GM12864 (cell line): ENCODE data around the gene PGAP3.

ENCODE experiments used
- DNase-seq: peaks from one replicate; pipeline ENCODE4 v3.0.0-alpha.2; 2011; ENCODE audit warnings: low read depth
- H3K4me3 ChIP-seq: 2 replicates; pipeline ENCODE4 v1.5.1; 2011; ENCODE audit warnings: mild to moderate bottlenecking, low read depth, low read length, control low read depth
- TF ChIP-seq, protein P1 (sequence below): IDR thresholded peaks from 2 replicates; pipeline ENCODE4 v1.5.1; 2011; ENCODE audit warnings: low read depth, mild to moderate bottlenecking, moderate library complexity, low read length, control low read depth, inconsistent platforms; ENCODE audit errors: missing control alignments

The PGAP3 gene

DNA sequence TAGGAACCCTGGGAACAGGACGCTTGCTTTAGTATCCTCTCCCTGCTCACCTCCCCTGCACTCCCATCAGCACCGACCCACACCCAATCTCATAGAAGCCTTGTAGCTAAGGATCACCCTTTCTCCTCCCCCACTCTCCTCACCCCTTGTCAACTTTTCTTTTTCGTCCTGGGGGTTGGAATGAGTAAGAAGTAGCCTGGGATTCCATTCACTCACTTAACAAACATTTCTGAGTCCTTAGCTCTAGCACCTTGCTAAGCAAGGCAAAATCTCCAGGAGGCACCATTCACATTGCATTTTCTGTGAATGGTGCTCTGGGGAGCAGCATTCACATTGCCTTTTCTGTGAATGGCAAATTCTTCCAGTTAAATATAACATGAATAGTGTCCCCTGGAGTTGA, 1.1 kb upstream of the PGAP3 start:
- peak overlapping the region; percentile 65; the same call in 1 of the 2 replicates for H3K4me3 ChIP-seq
- TF ChIP-seq, protein P1, sequence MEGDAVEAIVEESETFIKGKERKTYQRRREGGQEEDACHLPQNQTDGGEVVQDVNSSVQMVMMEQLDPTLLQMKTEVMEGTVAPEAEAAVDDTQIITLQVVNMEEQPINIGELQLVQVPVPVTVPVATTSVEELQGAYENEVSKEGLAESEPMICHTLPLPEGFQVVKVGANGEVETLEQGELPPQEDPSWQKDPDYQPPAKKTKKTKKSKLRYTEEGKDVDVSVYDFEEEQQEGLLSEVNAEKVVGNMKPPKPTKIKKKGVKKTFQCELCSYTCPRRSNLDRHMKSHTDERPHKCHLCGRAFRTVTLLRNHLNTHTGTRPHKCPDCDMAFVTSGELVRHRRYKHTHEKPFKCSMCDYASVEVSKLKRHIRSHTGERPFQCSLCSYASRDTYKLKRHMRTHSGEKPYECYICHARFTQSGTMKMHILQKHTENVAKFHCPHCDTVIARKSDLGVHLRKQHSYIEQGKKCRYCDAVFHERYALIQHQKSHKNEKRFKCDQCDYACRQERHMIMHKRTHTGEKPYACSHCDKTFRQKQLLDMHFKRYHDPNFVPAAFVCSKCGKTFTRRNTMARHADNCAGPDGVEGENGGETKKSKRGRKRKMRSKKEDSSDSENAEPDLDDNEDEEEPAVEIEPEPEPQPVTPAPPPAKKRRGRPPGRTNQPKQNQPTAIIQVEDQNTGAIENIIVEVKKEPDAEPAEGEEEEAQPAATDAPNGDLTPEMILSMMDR: no peak
- no peak for DNase-seq

DNA sequence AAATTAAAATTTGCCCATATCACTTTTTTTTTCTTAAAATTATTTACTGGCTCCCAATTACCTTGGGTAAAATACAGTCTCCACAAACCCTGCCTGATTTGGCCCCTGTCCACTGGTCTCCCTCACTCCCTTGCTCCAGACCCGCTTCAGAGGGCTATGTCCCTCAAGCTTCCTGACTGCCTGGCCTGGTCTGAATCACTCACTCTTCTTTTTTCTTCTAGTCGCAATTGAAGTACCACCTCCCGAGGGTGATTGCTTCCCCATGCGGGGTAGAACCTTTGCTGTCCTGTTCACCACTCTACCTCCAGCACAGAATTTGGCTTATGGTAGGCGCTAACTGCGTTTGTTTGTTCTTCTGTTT, 598 bp upstream of the PGAP3 start:
- TF ChIP-seq, protein P1: no peak
- no peak for DNase-seq

DNA sequence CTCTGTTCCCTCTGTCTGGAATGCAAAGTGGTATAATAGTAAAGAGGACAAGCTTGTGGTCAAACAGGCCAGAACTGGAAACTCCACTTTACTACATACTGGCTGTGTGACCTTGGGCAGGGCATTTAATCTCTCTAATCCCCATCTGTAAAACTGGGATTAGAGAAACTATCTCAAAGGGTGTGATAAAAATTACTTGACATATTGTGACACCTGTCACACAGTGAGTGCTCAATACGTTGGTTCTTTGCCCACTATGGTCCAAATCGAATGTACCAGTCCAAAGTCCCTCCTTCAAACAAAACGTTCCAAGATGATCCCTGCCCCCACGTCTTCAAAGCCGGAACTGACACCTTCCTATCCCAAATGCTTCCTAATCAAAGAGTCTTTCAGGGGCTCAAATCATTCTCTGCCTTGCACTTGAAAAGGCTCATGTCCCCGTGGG, 734 bp downstream of the PGAP3 start:
- no peak for DNase-seq
- peak overlapping the region; percentile 65; the same call in 1 of the 2 replicates for H3K4me3 ChIP-seq
- TF ChIP-seq, protein P1: no peak

More for the DNA sequence above, 598 bp upstream of the PGAP3 start:
- peak overlapping the region; percentile 65 for H3K4me3 ChIP-seq

DNA sequence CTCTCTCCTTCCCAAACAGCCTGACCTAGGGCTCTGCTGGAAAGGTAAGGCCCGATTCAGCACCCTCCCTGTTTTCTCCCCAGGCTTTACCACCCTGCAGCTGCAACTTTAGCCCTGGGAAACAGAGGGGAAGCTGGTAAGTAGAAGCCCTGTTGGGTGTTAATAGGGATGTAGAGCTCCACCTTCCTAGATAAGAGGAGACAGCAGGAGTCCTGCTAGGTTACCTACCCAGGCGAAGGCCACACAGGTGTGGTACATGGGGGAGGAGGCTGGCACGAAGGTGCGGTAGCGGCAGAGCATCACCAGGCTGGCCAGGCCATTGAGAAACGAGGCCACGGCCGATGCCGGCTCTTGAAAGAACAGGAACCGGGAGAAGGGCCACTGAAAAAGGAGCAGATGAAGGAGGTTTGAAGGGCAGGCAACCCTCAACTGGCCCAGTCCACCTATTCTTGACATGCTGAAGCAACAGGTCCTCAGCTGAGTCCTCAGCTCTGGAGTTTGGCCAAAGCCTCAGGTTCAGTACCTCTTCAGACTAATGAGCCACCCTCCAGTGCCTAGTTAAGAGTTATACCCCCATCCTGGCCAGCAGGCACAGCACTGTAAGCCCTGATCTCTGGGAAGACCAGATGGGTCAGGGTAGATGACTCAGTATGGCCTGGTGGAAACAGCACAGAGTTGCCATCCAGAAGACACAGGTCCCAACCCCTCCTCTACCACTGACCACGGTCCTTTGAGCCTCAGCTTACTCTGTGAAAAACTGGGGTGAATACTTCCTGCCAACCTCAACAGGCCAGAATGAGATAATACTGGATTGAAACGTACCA, 3.3 kb downstream of the PGAP3 start:
- no peak for DNase-seq
- TF ChIP-seq, protein P1: no peak
- H3K4me3 ChIP-seq: no peak overlapping the region

DNA sequence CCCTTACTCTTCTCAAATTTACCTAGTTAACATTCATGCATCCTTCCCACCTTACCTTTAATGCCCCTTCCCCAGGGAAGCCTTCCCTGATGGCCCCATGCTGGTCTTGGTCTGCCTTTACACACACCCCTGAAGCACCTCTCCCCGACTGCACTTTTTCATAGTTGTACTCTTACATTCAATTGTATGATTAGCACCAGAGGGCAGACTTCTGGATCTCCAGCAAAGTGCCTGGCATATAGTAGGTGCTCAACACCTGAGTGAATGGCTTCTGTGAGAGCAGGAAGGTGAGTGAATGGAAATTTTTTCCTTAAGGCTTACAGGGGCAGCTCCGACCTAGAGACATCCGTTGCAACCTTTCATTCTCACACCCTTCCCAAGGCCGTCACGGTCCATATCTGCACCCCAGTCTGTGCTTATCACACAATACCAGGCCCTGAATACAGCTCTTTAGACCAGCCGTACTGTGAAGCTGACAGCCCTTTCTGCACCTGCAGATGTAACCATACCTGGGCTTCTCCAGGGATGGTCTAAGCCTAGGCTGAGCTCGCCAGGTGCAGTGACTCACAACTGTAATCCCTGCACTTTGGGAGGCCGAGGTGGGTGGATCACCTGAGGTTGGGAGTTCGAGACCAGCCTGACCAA, 4.4 kb downstream of the PGAP3 start:
- H3K4me3 ChIP-seq: no peak overlapping the region
- DNase-seq: no peak
- TF ChIP-seq, protein P1: no peak

DNA sequence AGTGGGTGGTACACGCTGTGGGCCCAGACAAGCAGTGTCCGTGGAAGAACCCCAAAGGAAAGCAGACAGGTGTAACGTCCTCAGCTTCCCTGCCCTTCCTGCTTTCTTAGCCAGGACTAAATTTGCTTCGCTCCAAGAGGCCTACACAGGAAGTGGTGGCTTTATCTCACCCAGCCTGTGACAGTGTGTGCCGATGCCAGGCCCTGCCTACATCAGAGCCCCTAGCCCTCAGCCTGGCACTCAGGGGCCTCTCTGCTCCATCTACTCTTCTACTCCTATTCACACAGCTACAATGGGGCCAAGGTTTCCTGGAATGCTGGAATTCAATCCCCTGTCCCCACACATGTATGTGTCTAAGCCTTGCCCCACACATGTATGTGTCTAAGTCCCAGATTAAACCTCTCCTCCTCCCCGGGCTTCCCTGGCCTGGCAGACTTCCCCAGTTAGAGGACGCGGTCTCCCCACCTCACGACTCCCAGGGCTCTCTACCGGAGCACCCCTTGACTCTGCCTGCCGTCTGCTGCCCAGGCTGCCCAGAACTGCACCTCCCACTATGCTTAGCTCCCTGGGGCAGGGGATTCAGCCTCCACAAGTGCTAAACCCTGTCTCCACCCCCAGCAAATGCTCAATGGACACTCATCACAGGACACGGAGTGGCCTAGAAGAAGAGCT, 8.2 kb downstream of the PGAP3 start:
- no peak for DNase-seq
- H3K4me3 ChIP-seq: no peak overlapping the region
- TF ChIP-seq, protein P1: no peak
